Skeletal muscle cell (primary cell): ENCODE data around the gene RNU2-1.
"Not testable (repeated sequence)": the region's sequence is repeated elsewhere in the genome, so short reads cannot be mapped to it uniquely, and the experiment has no call there.

Experiments
- DNase-seq: peaks from one replicate; pipeline ENCODE4 v3.0.0-alpha.2; 2010; ENCODE audit warnings: low read depth
- H3K4me3 ChIP-seq: 2 replicates; pipeline ENCODE4 v1.5.1; 2011; ENCODE audit warnings: low read depth, mild to moderate bottlenecking, control low read depth, low read length, moderate library complexity

Gene RNU2-1

DNA sequence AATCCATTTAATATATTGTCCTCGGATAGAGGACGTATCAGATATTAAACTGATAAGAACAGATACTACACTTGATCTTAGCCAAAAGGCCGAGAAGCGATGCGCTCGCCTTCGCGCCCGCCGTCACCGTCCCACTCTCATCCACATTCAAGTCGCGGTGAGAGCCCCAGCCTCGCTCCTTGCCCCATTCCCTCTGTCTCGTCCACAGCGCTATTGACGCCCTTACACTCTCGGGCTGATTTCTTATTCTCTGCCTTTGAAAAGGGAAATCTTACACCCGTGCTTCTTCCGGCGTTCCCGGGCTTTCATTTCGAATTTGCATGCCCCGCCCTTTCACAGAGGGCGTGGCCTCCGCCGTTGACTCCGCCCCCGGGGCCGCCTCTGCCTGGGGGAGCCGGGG, at the start of gene RNU2-1:
Gene RNU2-1, minus strand, starts transcription at position 101 of the 400 bp plus-strand sequence.
- not testable (repeated sequence) for DNase-seq, H3K4me3 ChIP-seq

DNA sequence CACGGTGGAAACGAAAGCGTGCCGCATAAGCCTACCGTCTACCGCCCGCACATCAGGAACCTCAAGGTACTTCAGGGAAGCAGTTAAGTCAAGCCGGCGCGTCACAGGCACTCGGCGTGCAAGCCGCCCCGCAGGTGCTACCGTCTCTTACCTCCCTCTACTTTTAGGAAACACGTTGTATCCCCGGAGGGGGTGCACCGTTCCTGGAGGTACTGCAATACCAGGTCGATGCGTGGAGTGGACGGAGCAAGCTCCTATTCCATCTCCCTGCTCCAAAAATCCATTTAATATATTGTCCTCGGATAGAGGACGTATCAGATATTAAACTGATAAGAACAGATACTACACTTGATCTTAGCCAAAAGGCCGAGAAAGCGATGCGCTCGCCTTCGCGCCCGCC, 39.1 kb upstream of the RNU2-1 start:
- DNase-seq, H3K4me3 ChIP-seq: not testable (repeated sequence)

DNA sequence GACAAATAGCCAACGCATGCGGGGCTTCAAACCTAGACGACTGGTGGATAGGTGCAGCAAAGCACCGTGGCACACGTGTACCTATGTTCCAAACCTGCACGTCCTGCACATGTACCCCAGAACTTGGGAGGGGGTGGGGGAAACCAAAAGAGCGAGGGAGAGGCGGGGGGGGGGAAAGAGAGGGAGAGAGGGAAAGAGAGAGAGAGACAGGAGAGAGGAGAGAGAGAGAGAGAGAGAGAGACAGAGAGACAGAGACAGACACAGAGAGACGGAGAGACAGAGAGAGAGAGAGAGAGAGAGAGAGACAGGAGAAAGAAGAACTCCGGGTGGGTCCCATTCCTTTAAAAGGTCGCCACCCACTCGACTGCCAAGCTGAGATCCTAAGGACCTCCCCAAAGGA, 38.7 kb upstream of the RNU2-1 start:
- DNase-seq, H3K4me3 ChIP-seq: not testable (repeated sequence)

DNA sequence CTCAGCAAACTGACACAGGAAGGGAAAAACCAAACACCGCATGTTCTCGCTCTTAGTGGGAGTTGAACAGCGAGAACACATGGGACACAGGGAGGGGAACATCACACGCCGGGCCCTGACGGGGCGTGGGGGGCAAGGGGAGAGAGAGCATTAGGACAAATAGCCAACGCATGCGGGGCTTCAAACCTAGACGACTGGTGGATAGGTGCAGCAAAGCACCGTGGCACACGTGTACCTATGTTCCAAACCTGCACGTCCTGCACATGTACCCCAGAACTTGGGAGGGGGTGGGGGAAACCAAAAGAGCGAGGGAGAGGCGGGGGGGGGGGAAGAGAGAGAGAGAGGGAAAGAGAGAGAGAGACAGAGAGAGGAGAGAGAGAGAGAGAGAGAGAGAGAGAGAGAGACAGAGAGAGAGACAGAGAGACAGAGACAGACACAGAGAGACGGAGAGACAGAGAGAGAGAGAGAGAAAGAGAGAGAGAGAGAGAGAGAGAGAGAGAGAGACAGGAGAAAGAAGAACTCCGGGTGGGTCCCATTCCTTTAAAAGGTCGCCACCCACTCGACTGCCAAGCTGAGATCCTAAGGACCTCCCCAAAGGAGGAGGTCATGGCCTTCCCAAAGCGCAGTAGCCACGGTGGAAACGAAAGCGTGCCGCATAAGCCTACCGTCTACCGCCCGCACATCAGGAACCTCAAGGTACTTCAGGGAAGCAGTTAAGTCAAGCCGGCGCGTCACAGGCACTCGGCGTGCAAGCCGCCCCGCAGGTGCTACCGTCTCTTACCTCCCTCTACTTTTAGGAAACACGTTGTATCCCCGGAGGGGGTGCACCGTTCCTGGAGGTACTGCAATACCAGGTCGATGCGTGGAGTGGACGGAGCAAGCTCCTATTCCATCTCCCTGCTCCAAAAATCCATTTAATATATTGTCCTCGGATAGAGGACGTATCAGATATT, 37.1 kb upstream of the RNU2-1 start:
- H3K4me3 ChIP-seq, DNase-seq: not testable (repeated sequence)

DNA sequence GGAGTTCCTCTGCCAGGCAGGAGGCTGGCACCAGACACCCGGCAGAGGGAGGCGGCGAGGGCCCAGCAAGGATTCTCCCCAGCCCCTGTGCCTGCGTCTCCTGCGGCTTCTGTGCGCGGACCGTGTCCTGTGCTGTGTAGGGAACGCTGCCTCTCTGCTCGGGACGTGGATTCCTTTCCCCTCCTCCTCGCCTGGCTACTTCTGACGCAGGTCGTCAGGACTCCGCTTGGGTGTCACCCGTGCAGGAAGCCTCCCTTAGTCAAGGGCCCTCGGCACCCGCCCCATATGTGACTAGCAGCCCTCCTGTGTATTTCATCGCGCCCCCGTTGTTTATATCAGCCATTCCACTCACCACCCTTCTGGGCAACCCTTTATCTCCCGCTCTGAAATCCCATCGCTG, 12.7 kb upstream of the RNU2-1 start:
- DNase-seq, H3K4me3 ChIP-seq: not testable (repeated sequence)

DNA sequence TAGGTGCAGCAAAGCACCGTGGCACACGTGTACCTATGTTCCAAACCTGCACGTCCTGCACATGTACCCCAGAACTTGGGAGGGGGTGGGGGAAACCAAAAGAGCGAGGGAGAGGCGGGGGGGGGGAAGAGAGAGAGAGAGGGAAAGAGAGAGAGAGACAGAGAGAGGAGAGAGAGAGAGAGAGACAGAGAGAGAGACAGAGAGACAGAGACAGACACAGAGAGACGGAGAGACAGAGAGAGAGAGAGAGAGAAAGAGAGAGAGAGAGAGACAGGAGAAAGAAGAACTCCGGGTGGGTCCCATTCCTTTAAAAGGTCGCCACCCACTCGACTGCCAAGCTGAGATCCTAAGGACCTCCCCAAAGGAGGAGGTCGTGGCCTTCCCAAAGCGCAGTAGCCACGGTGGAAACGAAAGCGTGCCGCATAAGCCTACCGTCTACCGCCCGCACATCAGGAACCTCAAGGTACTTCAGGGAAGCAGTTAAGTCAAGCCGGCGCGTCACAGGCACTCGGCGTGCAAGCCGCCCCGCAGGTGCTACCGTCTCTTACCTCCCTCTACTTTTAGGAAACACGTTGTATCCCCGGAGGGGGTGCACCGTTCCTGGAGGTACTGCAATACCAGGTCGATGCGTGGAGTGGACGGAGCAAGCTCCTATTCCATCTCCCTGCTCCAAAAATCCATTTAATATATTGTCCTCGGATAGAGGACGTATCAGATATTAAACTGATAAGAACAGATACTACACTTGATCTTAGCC, 7.0 kb upstream of the RNU2-1 start:
- not testable (repeated sequence) for H3K4me3 ChIP-seq, DNase-seq

DNA sequence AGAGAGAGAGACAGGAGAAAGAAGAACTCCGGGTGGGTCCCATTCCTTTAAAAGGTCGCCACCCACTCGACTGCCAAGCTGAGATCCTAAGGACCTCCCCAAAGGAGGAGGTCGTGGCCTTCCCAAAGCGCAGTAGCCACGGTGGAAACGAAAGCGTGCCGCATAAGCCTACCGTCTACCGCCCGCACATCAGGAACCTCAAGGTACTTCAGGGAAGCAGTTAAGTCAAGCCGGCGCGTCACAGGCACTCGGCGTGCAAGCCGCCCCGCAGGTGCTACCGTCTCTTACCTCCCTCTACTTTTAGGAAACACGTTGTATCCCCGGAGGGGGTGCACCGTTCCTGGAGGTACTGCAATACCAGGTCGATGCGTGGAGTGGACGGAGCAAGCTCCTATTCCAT, 5.8 kb upstream of the RNU2-1 start:
- H3K4me3 ChIP-seq, DNase-seq: not testable (repeated sequence)

DNA sequence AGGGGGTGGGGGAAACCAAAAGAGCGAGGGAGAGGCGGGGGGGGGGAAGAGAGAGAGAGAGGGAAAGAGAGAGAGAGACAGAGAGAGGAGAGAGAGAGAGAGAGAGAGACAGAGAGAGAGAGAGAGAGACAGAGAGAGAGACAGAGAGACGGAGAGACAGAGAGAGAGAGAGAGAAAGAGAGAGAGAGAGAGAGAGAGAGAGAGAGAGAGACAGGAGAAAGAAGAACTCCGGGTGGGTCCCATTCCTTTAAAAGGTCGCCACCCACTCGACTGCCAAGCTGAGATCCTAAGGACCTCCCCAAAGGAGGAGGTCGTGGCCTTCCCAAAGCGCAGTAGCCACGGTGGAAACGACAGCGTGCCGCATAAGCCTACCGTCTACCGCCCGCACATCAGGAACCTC, 514 bp downstream of the RNU2-1 start:
- H3K4me3 ChIP-seq, DNase-seq: not testable (repeated sequence)

DNA sequence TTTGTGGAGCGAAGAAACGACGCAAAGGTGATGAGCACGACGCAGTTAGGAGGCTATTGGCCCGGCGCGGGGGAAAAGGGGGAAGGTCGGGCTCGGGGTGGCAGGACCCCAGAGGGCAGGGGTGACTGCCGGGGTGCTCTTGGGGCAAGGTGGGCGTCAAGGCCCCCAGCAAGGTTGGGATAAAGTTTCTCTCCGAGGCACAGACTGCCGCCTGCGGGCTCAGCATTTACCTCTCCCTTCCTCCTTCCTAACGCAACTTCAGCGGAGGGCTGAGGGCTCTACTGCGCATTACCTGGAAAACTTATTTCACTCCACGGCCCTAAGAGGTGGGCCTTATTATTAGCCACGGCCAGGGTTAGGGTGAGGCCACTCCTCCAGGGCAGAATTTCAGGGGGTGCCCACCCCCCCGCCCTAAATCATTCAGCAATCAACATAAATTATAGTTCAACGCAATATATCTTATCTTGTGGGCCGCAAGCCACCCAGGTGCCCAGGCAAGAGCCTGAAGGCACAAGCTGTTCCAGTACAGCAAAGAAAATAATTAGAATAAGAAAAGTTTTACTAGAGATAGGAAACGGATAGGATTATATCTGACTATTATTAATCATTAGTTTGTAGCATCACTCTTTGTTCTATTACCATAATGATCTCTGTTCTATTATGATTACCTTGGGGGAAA, 1.6 kb downstream of the RNU2-1 start:
- H3K4me3 ChIP-seq, DNase-seq: not testable (repeated sequence)

DNA sequence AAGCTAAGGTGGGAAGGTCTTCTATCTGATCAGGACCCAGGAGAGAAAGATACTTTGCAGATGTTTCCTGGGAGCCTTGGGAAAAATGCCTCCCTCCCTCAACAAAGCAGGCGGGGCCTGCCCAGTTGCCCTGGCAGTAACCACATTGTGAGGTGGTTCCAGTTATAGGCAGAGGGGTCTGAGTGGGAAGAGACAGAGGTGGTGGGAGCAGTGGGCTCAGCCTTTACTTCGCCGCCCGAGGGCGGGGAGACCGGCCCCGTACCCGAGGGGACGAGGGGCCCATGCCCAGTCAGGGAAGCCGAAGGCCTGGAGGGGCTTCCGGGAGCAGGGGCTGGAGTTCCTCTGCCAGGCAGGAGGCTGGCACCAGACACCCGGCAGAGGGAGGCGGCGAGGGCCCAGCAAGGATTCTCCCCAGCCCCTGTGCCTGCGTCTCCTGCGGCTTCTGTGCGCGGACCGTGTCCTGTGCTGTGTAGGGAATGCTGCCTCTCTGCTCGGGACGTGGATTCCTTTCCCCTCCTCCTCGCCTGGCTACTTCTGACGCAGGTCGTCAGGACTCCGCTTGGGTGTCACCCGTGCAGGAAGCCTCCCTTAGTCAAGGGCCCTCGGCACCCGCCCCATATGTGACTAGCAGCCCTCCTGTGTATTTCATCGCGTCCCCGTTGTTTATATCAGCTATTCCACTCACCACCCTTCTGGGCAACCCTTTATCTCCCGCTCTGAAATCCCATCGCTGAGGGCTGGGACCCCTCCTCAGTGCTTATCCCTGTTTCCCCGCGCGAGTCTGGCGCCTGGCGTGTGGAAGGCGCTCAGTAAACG, 2.4 kb downstream of the RNU2-1 start:
- not testable (repeated sequence) for DNase-seq, H3K4me3 ChIP-seq

DNA sequence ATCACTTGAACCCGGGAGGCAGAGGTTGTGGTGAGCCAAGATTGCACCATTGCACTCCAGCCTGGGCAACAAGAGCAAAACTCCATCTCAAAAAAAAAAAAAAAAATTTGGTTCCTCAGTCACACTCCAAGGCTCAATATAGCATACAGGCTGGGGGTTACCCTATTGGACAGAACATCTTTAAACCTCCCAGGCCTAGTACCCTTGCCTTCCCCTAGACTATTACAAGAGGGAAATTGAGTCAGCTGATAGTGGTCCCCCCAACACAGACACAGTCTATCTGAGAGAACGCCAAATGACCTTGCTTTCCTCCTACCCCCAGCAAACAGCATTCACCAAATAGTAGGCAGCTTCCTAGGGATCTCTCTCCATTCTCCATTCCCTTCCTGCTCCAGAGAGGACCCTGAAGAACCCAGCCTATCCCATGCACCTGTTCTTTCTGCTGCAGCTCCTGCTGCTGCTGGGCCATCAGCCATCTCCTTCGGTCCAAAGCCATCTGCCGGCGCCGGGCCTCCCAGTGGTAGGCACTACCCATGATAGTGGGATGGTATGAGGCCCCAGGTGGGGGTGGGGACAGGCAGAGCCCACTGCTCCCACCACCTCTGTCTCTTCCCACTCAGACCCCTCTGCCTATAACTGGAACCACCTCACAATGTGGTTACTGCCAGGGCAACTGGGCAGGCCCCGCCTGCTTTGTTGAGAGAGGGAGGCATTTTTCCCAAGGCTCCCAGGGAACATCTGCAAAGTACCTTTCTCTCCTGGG, 5.6 kb downstream of the RNU2-1 start, which contains the start of gene CCDC200:
Gene CCDC200, minus strand, starts transcription at position 604 of the 763 bp plus-strand sequence. Its CDS starts 69 bp downstream, at position 535.
- DNase-seq, H3K4me3 ChIP-seq: not testable (repeated sequence)

DNA sequence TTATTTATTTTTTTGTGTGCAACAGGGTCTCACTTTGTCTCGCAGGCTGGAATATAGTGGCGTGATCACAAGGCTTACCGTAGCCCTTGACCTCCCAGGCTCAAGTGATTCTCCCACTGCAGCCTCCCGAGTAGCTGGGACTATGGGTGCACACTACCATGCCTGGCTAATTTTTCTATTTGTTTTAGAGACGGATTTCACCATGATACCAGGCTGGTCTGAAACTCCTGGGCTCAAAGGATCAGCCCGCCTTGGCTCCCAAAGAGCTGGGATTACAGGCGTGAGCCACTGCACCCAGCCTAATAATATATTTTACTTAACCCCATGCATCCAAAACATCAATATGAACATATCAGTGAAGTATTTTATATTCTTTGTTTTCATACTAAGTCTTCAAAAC, 7.4 kb downstream of the RNU2-1 start:
- DNase-seq: no peak
- no peak overlapping the region for H3K4me3 ChIP-seq

DNA sequence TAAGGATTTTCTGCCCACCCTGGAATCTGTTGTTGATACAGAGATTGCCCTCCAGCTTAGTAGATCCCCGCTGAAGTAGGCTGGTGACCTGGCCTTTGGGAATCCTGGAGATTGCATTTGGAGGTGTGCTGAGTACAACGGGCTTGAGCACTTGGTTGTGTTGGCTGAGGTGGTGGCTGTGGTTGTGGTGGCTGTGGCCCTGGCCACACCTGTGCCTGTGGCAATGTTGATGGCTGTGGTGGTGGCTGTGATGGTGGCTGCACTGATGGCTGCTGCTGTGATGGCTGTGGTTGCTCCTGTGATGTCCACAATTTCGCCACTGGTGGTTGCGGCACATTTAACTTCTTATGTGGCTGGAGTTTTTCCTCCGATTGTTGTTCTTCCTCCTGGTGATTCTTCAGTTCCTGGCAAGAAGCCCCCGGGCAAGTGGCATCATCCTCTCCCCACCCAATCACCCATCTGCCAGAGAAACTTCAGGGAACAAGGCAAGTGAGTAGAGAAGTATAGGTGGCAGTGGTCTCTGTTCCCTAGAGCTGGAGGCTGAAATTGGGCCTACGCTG, 9.6 kb downstream of the RNU2-1 start:
- no peak for DNase-seq
- no peak overlapping the region for H3K4me3 ChIP-seq

DNA sequence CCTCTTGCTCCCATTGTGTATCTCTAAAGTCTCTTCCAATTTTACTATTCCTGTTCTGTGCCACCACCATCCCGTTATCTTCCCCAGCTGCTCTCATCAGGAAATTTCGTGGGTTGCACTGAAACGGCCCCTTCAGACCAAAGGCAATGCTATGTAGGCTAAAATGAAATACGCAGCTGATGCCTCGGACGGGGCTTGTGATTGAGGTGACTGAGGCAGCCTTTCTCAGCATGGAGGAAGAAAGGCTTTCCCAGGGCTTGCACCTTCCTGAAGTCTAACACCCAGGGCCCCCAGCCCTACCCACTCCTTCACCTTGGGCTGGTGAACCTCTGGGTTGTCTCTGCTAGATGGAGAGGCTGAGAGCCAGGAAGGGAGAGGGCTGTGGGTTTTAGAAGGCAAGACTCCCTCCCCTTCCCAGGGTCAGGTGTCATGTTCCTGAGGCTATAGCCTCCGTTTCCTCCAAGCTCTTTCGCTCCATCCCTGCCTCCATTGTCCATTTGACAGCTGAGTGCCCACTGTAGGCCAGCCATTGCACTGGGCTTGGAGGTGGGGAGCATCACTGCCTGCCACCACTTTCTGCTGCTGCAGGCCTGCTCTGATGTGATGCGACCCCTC, 13.2 kb downstream of the RNU2-1 start:
- no peak overlapping the region for H3K4me3 ChIP-seq
- DNase-seq: no peak

DNA sequence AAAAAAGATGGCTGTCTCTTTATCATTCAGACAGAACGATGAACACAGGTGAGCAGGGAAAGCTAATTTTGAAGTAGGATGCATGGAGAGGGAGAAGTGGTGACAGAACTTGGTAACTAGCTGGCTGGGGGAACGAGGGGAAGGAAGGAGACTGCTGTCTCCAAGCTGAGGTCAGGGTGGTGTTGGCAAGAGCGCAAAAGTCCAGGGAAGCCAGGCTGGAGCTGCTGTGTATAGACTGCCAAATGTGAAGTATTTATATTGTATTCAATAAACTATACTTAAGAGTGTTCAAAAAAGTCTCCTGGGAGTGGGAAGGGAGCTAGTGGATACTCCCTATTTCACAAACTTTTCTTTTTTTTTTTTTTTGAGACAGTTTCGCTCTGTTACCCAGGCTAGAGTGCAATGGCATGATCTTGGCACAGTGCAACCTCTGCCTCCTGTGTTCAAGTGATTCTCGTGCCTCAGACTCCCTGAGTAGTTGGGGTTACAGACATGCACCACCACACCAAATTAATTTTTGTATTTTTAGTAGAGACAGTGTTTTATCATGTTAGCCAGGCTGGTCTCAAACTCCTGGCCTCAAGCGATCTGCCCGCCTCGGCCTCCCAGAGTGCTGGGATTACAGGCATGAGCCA, 13.9 kb downstream of the RNU2-1 start:
- H3K4me3 ChIP-seq: no peak overlapping the region
- no peak for DNase-seq

DNA sequence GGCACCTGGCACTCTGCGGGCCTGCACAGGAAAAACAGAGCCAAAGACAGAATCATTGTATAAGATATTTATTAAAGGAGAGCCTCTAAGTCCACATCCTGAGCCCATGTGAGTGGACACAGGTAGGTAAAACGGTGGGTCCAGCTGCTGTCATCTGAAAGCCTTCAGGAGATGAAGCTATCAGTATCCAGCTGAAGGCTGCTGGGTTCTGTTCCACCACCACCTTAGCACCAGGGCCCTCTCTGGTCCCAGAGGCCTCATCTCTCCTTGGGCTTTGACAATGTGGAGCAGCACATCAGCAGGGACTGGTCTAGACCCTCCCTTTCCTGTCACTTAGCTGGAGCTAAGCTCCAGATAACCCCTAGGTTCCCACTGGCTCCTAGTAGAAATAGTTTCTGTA, 14.8 kb downstream of the RNU2-1 start:
- no peak for DNase-seq

DNA sequence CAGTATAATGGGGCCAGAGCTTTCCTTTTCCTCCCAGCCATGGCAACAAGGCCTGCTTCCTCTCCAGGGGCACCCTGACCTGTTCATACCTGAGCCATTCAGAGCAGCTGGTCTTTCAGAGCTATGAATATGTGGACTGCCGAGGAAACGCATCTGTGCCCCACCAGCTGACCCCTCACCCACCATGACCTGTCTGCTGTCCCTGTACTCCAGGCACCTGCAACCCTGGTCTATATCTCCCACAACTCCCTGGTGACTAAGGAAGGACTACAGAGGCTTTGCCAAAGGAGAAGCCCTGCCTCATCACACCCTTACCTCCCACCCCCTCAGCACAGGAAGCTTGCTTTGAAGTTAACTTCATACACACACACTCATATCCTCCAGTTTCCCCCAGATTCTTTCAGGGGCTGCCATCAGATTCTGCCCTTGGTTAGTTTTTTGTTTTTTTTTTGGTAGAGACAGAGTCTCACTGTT, 16.1 kb downstream of the RNU2-1 start:
- H3K4me3 ChIP-seq: no peak overlapping the region
- no peak for DNase-seq

More for the DNA sequence above, 14.8 kb downstream of the RNU2-1 start:
- no peak overlapping the region for H3K4me3 ChIP-seq
